ENCODE data around the gene CDADC1.

GRCh38 chr13:49251326-49251725 is 3.6 kb downstream of the CDADC1 start:
- TF ChIP-seq CTCF (IDR thresholded peaks at IDR 0.05) (no peak), POLR2A (IDR thresholded peaks at IDR 0.05) (no peak)
